Parathyroid adenoma (tissue), 2 donors: ENCODE measurements around the gene ARHGAP10.

Experiments
- H2AFZ ChIP-seq: fragments of 300-600 bp; sonication (generic); one replicate; pipeline ENCODE4 v1.7.0; 2017; ENCODE audit warnings: antibody characterized with exemption, mild to moderate bottlenecking
- H3K27ac ChIP-seq: fragments of 300-600 bp; sonication (generic); one replicate; pipeline ENCODE4 v1.7.0; 2017
- H3K27me3 ChIP-seq: fragments of 300-600 bp; sonication (generic); one replicate; pipeline ENCODE4 v1.7.0; 2017; ENCODE audit warnings: low read length; ENCODE audit not compliant: control insufficient read depth, insufficient read depth
- H3K36me3 ChIP-seq: fragments of 300-600 bp; sonication (generic); one replicate; pipeline ENCODE4 v1.7.0; 2017; ENCODE audit warnings: low read length; ENCODE audit not compliant: control insufficient read depth, insufficient read depth
- H3K4me1 ChIP-seq: fragments of 300-600 bp; sonication (generic); one replicate; pipeline ENCODE4 v1.7.0; 2017; ENCODE audit warnings: control low read depth
- H3K4me2 ChIP-seq: fragments of 300-600 bp; sonication (generic); one replicate; pipeline ENCODE4 v1.7.0; 2017; ENCODE audit warnings: low read length
- H3K4me3 ChIP-seq: fragments of 300-600 bp; sonication (generic); one replicate; pipeline ENCODE4 v1.7.0; 2017; ENCODE audit warnings: low read depth, low read length
- H3K79me2 ChIP-seq: fragments of 300-600 bp; sonication (generic); one replicate; pipeline ENCODE4 v1.7.0; 2017; ENCODE audit warnings: control low read depth
- H3K9ac ChIP-seq: fragments of 300-600 bp; sonication (generic); one replicate; pipeline ENCODE4 v1.7.0; 2017; ENCODE audit warnings: mild to moderate bottlenecking
- H3K9me3 ChIP-seq: fragments of 300-600 bp; sonication (generic); one replicate; pipeline ENCODE4 v1.7.0; 2017; ENCODE audit warnings: low read length; ENCODE audit not compliant: control insufficient read depth
- CTCF ChIP-seq: fragments of 300-600 bp; sonication (generic); IDR thresholded peaks from one replicate; pipeline ENCODE4 v1.7.0; 2017; ENCODE audit warnings: antibody characterized with exemption, mild to moderate bottlenecking
- donor health status: primary hyperparathyroidism.

Gene ARHGAP10

DNA sequence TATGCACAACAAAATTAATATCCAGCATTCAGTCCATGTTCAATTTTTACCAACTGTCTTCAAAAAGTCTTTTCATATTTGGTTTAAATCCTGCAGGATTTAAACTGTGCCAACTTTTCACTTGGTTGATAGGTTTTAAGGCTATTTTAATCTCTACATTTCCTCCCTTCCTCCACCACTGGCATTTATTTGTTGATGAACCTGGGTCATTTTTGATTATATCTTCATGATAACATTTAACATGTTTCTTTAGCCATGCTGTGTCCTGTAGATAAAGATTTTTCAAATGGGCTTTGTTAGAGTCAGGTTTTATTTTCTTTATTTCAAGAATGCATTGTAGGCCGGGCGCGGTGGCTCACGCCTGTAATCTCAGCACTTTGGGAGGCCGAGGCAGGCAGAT lies 216.4 kb downstream of the ARHGAP10 start:
- no peak overlapping the region for H3K4me2 ChIP-seq
- no peaks in the 10 kb centered on the region for H3K27me3 ChIP-seq
- H3K9me3 ChIP-seq = no peaks in the 10 kb centered on the region
- H3K79me2 ChIP-seq = no peaks in the 10 kb centered on the region
- TF ChIP-seq CTCF = no peak
- no peak overlapping the region for H3K9ac ChIP-seq
- no peak overlapping the region for H3K4me3 ChIP-seq
- H2AFZ ChIP-seq = no peak overlapping the region
- H3K4me1 ChIP-seq = no peaks in the 10 kb centered on the region
- H3K36me3 ChIP-seq = no peaks in the 10 kb centered on the region
- no peak overlapping the region for H3K27ac ChIP-seq

- Histone ChIP-seq H2AFZ (no peak overlapping the region), H3K9me3 (no peaks in the 10 kb centered on the region), H3K4me3 (no peak overlapping the region), H3K9ac (no peak overlapping the region), H3K27me3 (no peaks in the 10 kb centered on the region), H3K27ac (no peak overlapping the region), H3K79me2 (no peaks in the 10 kb centered on the region), H3K36me3 (no peaks in the 10 kb centered on the region), H3K4me1 (no peaks in the 10 kb centered on the region), H3K4me2 (no peak overlapping the region)
- no peak for TF ChIP-seq CTCF
Observed at GRCh38 chr4:147950261-147950660, 218.4 kb downstream of the ARHGAP10 start.

GRCh38 chr4:147950841-147951240 lies 219.0 kb downstream of the ARHGAP10 start:
- Histone ChIP-seq H3K27me3 (no peaks in the 10 kb centered on the region), H2AFZ (no peak overlapping the region), H3K9ac (no peak overlapping the region), H3K4me1 (no peaks in the 10 kb centered on the region), H3K4me3 (no peak overlapping the region), H3K27ac (no peak overlapping the region), H3K79me2 (no peaks in the 10 kb centered on the region), H3K9me3 (no peaks in the 10 kb centered on the region), H3K36me3 (no peaks in the 10 kb centered on the region), H3K4me2 (no peak overlapping the region)
- TF ChIP-seq CTCF = no peak

GRCh38 chr4:147954850-147955249 lies 223.0 kb downstream of the ARHGAP10 start:
- no peak for TF ChIP-seq CTCF
- Histone ChIP-seq H3K79me2 (no peaks in the 10 kb centered on the region), H2AFZ (no peak overlapping the region), H3K36me3 (no peaks in the 10 kb centered on the region), H3K4me1 (peaks cover 14% of the 10 kb centered on the region), H3K27ac (no peak overlapping the region), H3K9ac (no peak overlapping the region), H3K4me2 (no peak overlapping the region), H3K27me3 (no peaks in the 10 kb centered on the region), H3K9me3 (no peaks in the 10 kb centered on the region), H3K4me3 (no peak overlapping the region)

DNA sequence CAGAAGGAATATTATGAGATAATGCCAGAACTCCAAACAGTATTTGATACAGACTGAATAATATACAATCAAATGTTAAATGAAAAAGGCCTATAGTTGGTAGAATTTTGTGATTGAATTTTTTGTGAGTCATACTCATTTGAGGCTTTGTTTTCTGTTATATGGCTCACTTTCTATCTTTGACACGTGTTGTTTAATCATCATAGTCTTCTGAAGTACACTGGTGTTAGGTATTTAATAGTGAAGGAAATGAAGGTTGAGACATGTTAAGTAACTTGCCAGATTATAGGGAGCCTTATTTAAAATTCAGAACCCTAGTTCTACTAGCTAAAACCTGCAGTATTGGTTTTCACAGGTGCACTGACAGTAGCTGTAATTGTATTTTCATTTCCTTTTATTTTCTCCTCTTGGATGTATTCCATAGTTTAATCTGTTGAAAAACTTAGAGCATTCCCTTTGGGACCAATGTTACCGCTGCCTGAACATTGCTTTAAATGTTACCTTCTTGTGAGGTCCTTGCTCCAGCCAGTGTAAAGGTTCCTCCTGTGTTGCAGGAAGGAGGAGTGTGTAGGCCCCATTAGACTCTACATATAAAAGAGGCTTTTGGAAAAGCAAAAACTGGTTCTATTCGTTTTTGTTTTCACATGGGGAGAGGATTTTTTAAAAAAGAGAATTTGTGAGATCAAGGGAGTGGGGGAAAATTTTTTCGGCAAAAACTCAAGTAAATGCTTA lies 224.1 kb downstream of the ARHGAP10 start:
- Histone ChIP-seq H3K4me1 (peaks cover 14% of the 10 kb centered on the region), H3K9ac (no peak overlapping the region), H3K27me3 (no peaks in the 10 kb centered on the region), H3K36me3 (no peaks in the 10 kb centered on the region), H3K9me3 (no peaks in the 10 kb centered on the region), H3K79me2 (no peaks in the 10 kb centered on the region), H3K27ac (no peak overlapping the region), H2AFZ (no peak overlapping the region), H3K4me3 (no peak overlapping the region), H3K4me2 (no peak overlapping the region)
- TF ChIP-seq CTCF = no peak
